Activated effector memory CD4-positive, alpha-beta T cell treated with anti-CD3 and anti-CD28 coated beads, Interleukin-2, amount 50 U/mL, for 16 hours (primary cell): ENCODE results near the gene KRT77.
"Not testable (repeated sequence)": the region's sequence is repeated elsewhere in the genome, so short reads cannot be mapped to it uniquely, and the experiment has no call there.

ENCODE experiments used
- DNase-seq: peaks from one replicate; pipeline ENCODE4 v3.0.0-alpha.2; 2020

KRT77 gene

DNA sequence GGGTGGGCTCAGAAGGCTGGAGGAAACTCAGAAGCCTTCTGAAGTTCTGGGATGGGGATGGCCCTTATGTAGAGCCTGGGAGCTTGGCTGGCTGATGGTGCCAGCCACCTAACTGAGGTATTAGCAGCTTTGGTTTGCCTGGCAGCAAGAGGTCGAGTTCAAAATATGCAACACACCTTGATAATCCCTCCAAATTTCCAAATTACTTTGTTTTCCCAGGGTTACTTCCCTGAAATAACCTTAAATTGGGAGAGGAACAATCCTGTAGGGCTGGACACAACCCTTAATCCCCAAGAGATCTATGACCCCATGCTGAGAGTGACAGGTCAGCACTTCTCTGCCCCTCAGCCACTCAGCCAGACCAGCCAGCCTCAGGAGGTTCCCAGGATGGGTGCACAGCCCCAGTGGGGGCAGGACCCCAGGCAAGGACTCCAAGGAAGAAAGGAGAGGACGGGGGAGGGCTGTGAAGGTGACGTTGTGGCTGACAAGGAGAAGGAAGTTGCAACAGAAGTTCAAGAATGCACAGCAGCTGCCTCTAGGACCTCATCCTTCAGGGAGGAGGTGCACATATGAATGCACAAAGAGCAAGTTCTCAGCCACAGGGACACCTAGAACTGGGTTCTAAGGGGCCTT is 18.6 kb upstream of the KRT77 start:
- no peak for DNase-seq

DNA sequence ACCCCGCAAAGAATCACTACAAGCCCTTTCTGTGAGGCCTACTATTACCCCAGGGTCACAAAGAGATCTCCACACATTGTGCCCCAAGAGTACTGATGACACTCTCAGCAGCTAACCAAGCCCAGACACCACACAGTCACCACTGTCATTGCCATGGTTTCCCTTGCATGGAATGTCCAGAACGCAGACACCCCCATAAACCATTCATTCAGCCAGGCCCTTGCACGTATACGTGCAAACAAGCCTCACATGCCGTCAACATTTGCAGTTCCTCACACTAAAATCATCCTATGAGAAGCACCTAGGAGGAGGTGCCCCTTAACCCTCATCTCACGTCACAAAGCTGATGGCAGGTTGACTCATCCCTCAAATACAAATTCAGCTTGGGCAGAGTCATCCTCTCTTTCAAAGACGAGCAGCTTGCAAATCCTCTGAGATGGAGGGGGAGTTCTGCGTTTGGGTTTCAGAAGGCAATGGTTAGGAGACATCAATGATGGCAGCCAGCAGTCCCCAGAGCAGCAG is 17.1 kb upstream of the KRT77 start:
- DNase-seq, result no peak

DNA sequence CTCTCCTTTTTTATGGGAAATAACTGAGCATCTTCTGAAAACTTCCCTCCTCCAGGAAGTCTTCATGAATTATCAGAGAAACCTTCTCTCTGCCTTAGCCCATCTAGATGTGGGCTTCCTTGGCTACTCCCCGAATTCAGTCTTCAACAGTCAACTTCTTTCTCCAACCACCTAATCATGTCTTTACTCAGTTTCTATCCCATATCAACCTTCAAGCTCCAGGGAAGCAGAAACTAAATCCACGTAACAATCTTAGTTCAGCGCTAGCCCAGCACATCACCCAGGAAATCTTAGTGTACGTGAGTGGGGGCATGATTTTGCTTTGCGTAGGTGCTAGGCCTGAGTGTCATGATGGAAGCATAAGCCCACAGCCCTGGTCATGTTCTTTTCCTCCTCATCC is 12.7 kb upstream of the KRT77 start:
- no peak for DNase-seq

- no peak for DNase-seq
Observed at GRCh38 chr12:52715416-52715815, 12.1 kb upstream of the KRT77 start.

- DNase-seq, result no peak
Observed at GRCh38 chr12:52714887-52715281, 11.6 kb upstream of the KRT77 start.

- no peak for DNase-seq
Observed at GRCh38 chr12:52713960-52714886, 10.9 kb upstream of the KRT77 start.

DNA sequence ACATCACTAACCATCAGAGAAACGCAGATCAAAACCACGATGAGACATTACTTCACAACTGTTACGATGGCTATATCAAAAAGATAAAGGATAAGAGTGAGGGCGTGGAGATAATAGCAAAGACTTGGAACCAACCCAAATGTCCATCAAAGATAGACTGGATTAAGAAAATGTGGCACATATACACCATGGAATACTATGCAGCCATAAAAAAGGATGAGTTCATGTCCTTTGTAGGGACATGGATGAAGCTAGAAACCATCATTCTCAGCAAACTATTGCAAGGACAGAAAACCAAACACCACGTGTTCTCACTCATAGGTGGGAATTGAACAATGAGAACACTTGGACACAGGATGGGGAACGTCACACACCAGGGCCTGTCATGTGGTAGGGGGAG is 8.8 kb upstream of the KRT77 start:
- not testable (repeated sequence) for DNase-seq

DNA sequence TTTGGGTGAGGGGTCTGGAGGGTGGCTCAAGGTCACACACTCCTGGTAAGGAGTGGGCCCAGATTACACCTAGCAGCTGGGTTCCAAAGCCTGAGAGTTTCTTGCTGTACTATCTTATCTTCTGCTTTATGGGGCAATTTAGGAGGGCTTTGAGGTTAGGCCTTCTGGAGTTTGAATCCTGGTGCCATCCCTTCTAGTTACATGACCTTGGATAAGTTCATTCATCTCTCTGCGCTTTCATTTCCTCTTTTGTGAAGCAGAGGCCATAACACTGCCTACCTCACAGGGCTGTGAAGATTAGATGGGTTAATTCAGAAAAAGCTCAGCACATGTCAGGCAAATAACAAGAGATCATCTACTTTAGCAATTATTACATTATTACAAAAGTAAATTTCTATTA is 7.4 kb upstream of the KRT77 start:
- DNase-seq, result no peak

DNA sequence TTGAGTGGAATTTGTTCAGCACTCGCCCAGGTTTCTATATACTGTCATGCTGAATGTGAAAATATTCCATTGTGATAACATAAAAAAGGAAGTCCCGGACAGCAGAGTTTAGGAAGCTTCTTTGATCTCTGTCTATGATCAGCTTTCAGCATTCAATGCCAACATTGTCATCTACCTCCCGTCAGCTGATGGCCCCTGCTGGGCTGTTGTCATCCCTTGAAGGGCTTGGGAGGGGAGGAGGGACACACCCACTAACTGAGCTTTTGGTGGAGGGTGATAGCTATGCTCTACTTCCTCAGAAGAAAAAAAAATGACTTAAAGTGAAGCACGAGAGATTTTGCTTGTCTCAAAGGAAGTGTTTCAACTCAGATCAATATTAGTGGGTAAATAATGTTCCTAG is 4.7 kb upstream of the KRT77 start:
- no peak for DNase-seq

DNA sequence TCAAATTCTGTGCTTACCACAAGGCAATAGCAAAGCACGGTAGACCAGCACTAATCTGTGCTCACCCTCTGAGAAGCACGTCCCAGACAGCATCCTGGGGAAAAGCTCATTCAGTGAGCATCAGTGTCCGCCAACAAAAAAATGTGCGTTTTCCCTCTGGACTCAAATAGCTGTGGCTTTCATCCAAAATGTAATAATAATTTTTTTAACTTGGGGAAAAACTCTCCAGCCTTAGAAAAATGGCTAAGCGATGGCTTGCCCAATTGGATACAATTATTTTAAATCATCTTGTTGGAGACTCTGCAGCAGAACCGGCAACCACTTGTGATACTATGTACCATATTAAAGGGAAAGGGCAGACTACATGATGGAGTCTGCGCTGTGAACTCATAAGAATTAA is 1.1 kb upstream of the KRT77 start:
- no peak for DNase-seq

- no peak for DNase-seq
Observed at GRCh38 chr12:52703878-52704277, 554 bp upstream of the KRT77 start.

DNA sequence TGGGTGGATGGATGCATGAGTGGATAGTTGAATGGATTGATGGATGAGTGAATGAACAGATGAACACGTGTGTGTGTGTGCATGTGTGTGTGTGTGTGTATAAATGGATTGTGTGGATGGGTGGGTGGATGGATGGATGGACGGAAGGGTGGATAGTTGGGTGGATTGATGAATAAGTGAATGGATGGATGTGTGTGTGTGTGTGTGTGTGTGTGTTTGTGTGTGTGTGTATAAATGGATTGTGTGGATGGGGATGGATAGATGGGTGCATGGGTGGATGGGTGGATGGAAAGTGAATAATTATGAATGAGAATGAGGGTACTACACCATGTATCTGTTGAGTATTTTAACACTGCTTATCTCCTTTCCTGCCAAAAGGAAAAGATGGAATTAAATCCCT is 986 bp downstream of the KRT77 start:
- DNase-seq, result no peak

DNA sequence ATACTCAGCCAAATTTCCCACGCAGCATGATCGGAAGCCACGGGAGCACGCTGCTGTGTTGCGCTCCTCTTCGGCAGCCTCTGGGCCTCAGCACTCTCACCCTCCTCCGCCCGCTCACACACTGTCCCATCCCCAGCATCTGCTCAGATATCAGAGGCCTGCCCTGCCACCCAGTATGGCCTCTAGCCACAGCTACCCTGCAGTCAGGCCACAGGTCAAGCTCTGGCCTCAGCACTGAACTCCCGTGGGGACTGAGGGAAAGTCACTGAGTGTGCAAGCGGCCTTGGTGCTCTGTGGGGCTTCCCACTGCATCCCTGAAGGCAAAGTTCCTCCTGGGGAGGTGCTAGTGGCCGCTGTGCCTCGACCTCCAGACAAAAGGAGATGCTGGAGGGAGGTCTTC is 2.0 kb downstream of the KRT77 start:
- DNase-seq, result no peak

GRCh38 chr12:52699960-52700359 is 3.4 kb downstream of the KRT77 start:
- no peak for DNase-seq

- no peak for DNase-seq
Observed at GRCh38 chr12:52699373-52699772, 4.0 kb downstream of the KRT77 start.

GRCh38 chr12:52698651-52699340 is 4.5 kb downstream of the KRT77 start:
- DNase-seq, result no peak

- no peak for DNase-seq
Observed at GRCh38 chr12:52697058-52697582, 6.2 kb downstream of the KRT77 start.

GRCh38 chr12:52696588-52696987 is 6.7 kb downstream of the KRT77 start:
- DNase-seq, result no peak

DNA sequence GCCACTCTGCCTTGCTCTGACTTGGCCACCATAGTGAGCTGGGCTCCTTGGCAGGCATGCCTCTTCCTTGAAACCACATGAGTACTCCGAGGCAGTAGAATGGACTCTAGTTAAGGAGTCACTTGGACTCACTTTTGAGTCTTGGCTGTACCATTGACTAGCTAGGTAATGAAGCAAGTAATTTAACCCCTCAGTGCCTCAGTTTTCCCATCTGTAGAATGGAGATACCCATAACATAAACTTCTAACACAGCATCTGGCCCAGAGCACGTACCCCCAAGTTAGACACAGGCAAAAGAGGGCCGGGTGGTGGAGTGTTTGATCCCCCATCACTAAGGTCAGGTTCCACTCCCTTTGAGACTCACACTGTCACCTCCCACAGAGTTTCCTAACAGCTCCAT is 8.3 kb downstream of the KRT77 start:
- no peak for DNase-seq

DNA sequence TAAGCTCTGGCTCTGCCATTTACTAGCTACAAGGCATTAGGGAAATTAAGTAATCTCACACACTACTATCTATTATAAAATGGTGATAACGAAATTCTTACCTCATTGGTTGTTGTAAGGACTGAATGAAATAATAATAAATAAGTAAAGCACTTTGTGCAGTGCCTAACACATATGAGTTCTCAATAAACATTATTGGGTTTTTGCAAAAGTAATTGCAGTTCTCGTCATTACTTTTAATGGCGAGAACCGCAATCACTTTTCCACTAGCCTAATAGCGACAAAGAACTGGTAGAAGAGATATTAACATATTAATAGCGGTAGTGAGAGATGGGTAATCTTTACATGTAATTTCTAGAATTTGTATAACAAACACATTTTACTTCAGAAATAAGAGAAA is 9.2 kb downstream of the KRT77 start:
- no peak for DNase-seq

GRCh38 chr12:52693261-52693660 is 10.1 kb downstream of the KRT77 start:
- DNase-seq, result no peak

GRCh38 chr12:52692254-52692653 is 11.1 kb downstream of the KRT77 start:
- no peak for DNase-seq

- DNase-seq, result no peak
Observed at GRCh38 chr12:52691841-52692150, 11.5 kb downstream of the KRT77 start.
